GM12878 (cell line): ENCODE measurements around the gene DIP2C. TPM values are rescaled to one million over a fixed set of nuclear protein-coding genes. Genes with fewer than 3 reads are reported as not detected.

Source experiments
- ATAC-seq: fragments of 200-7000 bp; cut with Tn5 transposase; 3 replicates; pipeline ENCODE4 v1.9.1; 2020; ENCODE audit warnings: mild to moderate bottlenecking, moderate library complexity
- BruUV-seq: library from RNA; stranded (reverse); fragments of 400-500 nt; replicated peaks from 2 replicates; lab custom pipeline; 2021; lab: Mats Ljungman, UMichigan
- CTCF ChIA-PET: fragments of 300-600 bp; sonication (Branson Sonifier 250); formaldehyde crosslinking; extraction: SDS; loops from one replicate; lab custom pipeline; 2021; ENCODE audit warnings: inconsistent platforms; lab: Yijun Ruan, JAX
- POLR2A ChIA-PET: fragments of 350-600 bp; formaldehyde crosslinking; extraction: SDS; loops from one replicate; lab custom pipeline; 2021; ENCODE audit warnings: inconsistent platforms; lab: Charles Lee
- RAD21 ChIA-PET: fragments of 300-600 bp; sonication (Branson Sonifier 250); formaldehyde crosslinking; loops from one replicate; lab custom pipeline; 2023; ENCODE audit warnings: antibody characterized with exemption; ENCODE audit not compliant: unreplicated experiment; lab: Charles Lee
- SMC1A ChIA-PET: fragments of 300-600 bp; sonication (Branson Sonifier 250); formaldehyde crosslinking; loops from one replicate; lab custom pipeline; 2023; ENCODE audit not compliant: unreplicated experiment, uncharacterized antibody; lab: Charles Lee
- DNase-seq: peaks from one replicate; pipeline ENCODE4 v3.0.0-alpha.2; 2011; ENCODE audit warnings: low read depth, low spot score
- FAIRE-seq: peaks from 3 replicates; lab custom pipeline; 2011; peaks lifted over from hg19 to GRCh38; lab: Jason Lieb, UNC
- H2AFZ ChIP-seq: 2 replicates; pipeline ENCODE4 v1.6.0; 2011; ENCODE audit warnings: low read depth, low read length, control low read depth; ENCODE audit not compliant: control insufficient read depth
- H3K27ac ChIP-seq: 2 replicates; pipeline ENCODE4 v1.5.1; 2011; ENCODE audit warnings: control low read depth; ENCODE audit not compliant: control insufficient read depth, insufficient read depth
- H3K27me3 ChIP-seq, 2 experiments: replicated peaks in 1 of 2; 2 replicates each; pipeline versions ENCODE4 v1.6.0 to v1.6.1; 2011; ENCODE audit warnings: low read length in 1 of 2; ENCODE audit not compliant: control insufficient read depth in 2 of 2, insufficient read depth in 2 of 2
- H3K36me3 ChIP-seq, 2 experiments: 2 replicates each; pipeline ENCODE4 v1.5.1; 2011; ENCODE audit warnings: low read length in 1 of 2; ENCODE audit not compliant: control insufficient read depth in 2 of 2, insufficient read depth in 2 of 2
- H3K4me1 ChIP-seq: 2 replicates; pipeline ENCODE4 v1.6.1; 2011; ENCODE audit warnings: mild to moderate bottlenecking, low read length, moderate library complexity, mixed read lengths; ENCODE audit not compliant: control insufficient read depth, insufficient read depth
- H3K4me2 ChIP-seq: 2 replicates; pipeline ENCODE4 v1.6.0; 2011; ENCODE audit warnings: control low read depth; ENCODE audit not compliant: control insufficient read depth, insufficient read depth
- H3K4me3 ChIP-seq: fragments of 200-600 bp; sonication (generic); 2 replicates; pipeline ENCODE4 v1.5.1; 2016
- H3K79me2 ChIP-seq: 2 replicates; pipeline ENCODE4 v1.6.0; 2011; ENCODE audit warnings: low read length; ENCODE audit not compliant: control insufficient read depth, insufficient read depth
- H3K9ac ChIP-seq: 2 replicates; pipeline ENCODE4 v1.8.0; 2011; ENCODE audit warnings: low read length, control low read depth, mixed read lengths; ENCODE audit not compliant: control insufficient read depth, insufficient read depth
- H3K9me3 ChIP-seq: replicated peaks from 3 replicates; pipeline ENCODE4 v1.5.1; 2011; ENCODE audit warnings: mild to moderate bottlenecking, low read length; ENCODE audit not compliant: control insufficient read depth, insufficient read depth
- H4K20me1 ChIP-seq: 2 replicates; pipeline ENCODE4 v1.6.0; 2011; ENCODE audit not compliant: control insufficient read depth, insufficient read depth
- BCL3 ChIP-seq: IDR thresholded peaks from 2 replicates; pipeline ENCODE4 v1.6.1; 2011; ENCODE audit warnings: borderline replicate concordance, low read depth, mild to moderate bottlenecking, moderate library complexity, low read length; ENCODE audit not compliant: insufficient read depth, poor library complexity, severe bottlenecking
- EZH2 ChIP-seq: IDR thresholded peaks from 2 replicates; pipeline ENCODE4 v1.6.1; 2012; ENCODE audit warnings: low read depth, mild to moderate bottlenecking, control low read depth, inconsistent platforms, low read length, borderline replicate concordance; ENCODE audit not compliant: control insufficient read depth
- GATAD2B ChIP-seq: fragments of 450-650 bp; conservative IDR thresholded peaks from 2 replicates; pipeline ENCODE4 v1.6.1; 2017; ENCODE audit warnings: low read depth, mild to moderate bottlenecking, moderate library complexity
- PBX3 ChIP-seq: IDR thresholded peaks from 2 replicates; pipeline ENCODE4 v1.6.1; 2011; ENCODE audit warnings: mild to moderate bottlenecking, low read depth, low read length, moderate library complexity; ENCODE audit not compliant: insufficient replicate concordance
- POLR2AphosphoS5 ChIP-seq: IDR thresholded peaks from 2 replicates; pipeline ENCODE4 v1.6.1; 2011; ENCODE audit warnings: mild to moderate bottlenecking, low read length, inconsistent platforms
- RAD21 ChIP-seq: IDR thresholded peaks from 2 replicates; pipeline ENCODE4 v1.6.1; 2011; ENCODE audit warnings: mild to moderate bottlenecking, low read depth, low read length, moderate library complexity; ENCODE audit not compliant: insufficient read depth
- SREBF2 ChIP-seq: IDR thresholded peaks from 2 replicates; pipeline ENCODE4 v1.6.1; 2012; ENCODE audit warnings: mild to moderate bottlenecking, low read length
- WGBS: methylation state at CpG from one replicate; pipeline ENCODE4 v1.1.6; 2016; ENCODE audit warnings: low lambda C conversion rate; ENCODE audit not compliant: insufficient replicate concordance, insufficient coverage; ENCODE audit errors: missing lambda C conversion rate; 5-methylcytosine and 5-hydroxymethylcytosine counted together
- in situ Hi-C: fragments of 300-500 bp; cut with MboI; formaldehyde crosslinking; loops from 9 replicates; pipeline ENCODE4 v1.14.3; 2018; ENCODE audit warnings: mixed read lengths
- intact Hi-C: fragments of 100-400 bp; cut with micrococcal nuclease; formaldehyde crosslinking; loops from one replicate; pipeline ENCODE4 v1.14.2; 2022; ENCODE audit not compliant: unreplicated experiment
- polyA plus RNA-seq, 11 experiments: library from polyadenylated mRNA; depleted of rRNA in 4 of 11; unstranded in 6 of 11; stranded (reverse) in 5 of 11; fragments of >200 nt; fragmentation: Nextera tagmentation in 4 of 11; fragmentation: Illumina TruSeq in 1 of 11; extraction: Ambion mirVana in 4 of 11; extraction: Trizol in 1 of 11; gene quantifications; 1 replicate in 1 of 11; 2 replicates in 10 of 11; pipeline versions ENCODE4 v1.2.1 to v1.2.3, GENCODE V29; 2011 to 2016; ENCODE audit warnings: inconsistent platforms in 2 of 11, missing spikeins in 2 of 11, low read depth in 1 of 11
- total RNA-seq, 4 experiments: library from RNA; depleted of rRNA in 3 of 4; stranded (reverse); fragments of >200 nt in 3 of 4; fragmentation: Illumina TruSeq in 1 of 4; extraction: Trizol in 1 of 4; gene quantifications; 2 replicates each; pipeline versions ENCODE4 v1.2.1 to v1.2.3, GENCODE V29; 2013 to 2021

Gene DIP2C
- total and polyA plus RNA-seq, 10 of the 15 experiments (the other 5 are each of a cell fraction or from before 2014, with no cell fraction given): 0.01 to 0.10 (median 0.06) TPM

- TF ChIP-seq PBX3 (peak; percentile 44), EZH2 (no peak), BCL3 (peak; percentile 91), SREBF2 (no peak)
- TF ChIP-seq, all 136 proteins: peak for 2
Measured at GRCh38 chr10:411603-412002, 277.9 kb downstream of the DIP2C start (continued).

DNA sequence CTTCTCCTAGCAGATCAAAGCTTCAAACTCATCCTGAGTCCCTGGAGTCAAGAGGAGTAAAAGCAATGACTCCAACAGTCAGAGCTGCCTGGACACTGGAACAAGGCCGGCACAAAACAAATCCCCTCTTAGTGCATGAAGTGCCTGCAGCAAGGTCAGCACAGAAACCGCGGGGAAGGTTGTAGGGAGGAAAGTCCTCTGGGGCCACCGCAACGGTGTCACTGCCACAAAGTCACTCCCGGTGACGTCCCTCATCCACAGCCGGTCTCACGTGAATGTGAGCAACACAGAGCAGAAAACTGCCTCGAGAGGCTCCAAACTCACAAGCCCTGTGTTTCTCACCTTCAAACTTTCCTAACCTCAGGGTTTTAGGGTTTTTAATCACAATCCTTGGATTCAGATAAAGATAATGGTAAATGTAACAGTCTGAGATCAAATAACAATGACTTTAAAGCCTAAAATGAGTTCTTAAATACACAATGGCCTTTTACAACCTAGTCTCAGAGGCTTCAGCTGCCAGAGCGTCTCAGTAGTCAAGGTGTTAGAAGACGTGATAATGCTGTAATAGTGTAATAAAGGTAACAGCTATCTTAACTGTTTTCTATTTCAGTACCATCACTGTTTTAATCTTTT, 279.9 kb downstream of the DIP2C start:
- H3K79me2 ChIP-seq: no peaks in the 10 kb centered on the region
- no peaks in the 10 kb centered on the region for H3K36me3 ChIP-seq
- no peak for ATAC-seq
- SMC1A ChIA-PET: no interaction called here
- BruUV-seq: no TSS peak
- H2AFZ ChIP-seq: no peak overlapping the region
- H3K27me3 ChIP-seq: peaks cover 0 to 2% of the 10 kb centered on the region in 2 experiments; a peak in 2 of 4 replicates
- 93% methylated on average over 12 of the region's 12 CpGs for WGBS
- in situ Hi-C loops: no loop called here
- DNase-seq: no peak
- intact Hi-C loops: no loop called here
- H3K4me1 ChIP-seq: no peaks in the 10 kb centered on the region
- H4K20me1 ChIP-seq: no peaks in the 10 kb centered on the region
- H3K4me3 ChIP-seq: no peak overlapping the region
- H3K9ac ChIP-seq: no peak overlapping the region
- FAIRE-seq: no peak
- H3K27ac ChIP-seq: no peak overlapping the region
- CTCF ChIA-PET: no interaction called here
- RAD21 ChIA-PET: no interaction called here
- H3K9me3 ChIP-seq: no peaks in the 10 kb centered on the region
- no peak for TF ChIP-seq GATAD2B
- TF ChIP-seq RAD21: no peak
- TF ChIP-seq POLR2AphosphoS5: no peak
- H3K4me2 ChIP-seq: no peak overlapping the region
- POLR2A ChIA-PET: no interaction called here
